ENCODE measurements around the gene PIKFYVE.
"Not testable (repeated sequence)": the region's sequence is repeated elsewhere in the genome, so short reads cannot be mapped to it uniquely, and the experiment has no call there.

Gene PIKFYVE

GRCh38 chr2:208373460-208374089, 107.5 kb downstream of the PIKFYVE start:
- Histone ChIP-seq H3K27me3 (ENCODE audit: control insufficient read depth, insufficient read depth, low read length) (no peaks in the 10 kb centered on the region), H3K9me3 (ENCODE audit: control insufficient read depth, low read length) (no peaks in the 10 kb centered on the region), H3K9ac (ENCODE audit: low read length) (no peak overlapping the region), H3K36me3 (ENCODE audit: control insufficient read depth, insufficient read depth, low read length) (no peaks in the 10 kb centered on the region), H3K4me3 (ENCODE audit: low read length) (no peak overlapping the region), H3K4me1 (ENCODE audit: control insufficient read depth, insufficient read depth, low read length) (no peaks in the 10 kb centered on the region)

- Histone ChIP-seq H3K9ac (ENCODE audit: low read length) (no peak overlapping the region), H3K4me1 (ENCODE audit: control insufficient read depth, insufficient read depth, low read length) (no peaks in the 10 kb centered on the region), H3K36me3 (ENCODE audit: control insufficient read depth, insufficient read depth, low read length) (no peaks in the 10 kb centered on the region), H3K4me3 (ENCODE audit: low read length) (no peak overlapping the region), H3K27me3 (ENCODE audit: control insufficient read depth, insufficient read depth, low read length) (no peaks in the 10 kb centered on the region), H3K9me3 (ENCODE audit: control insufficient read depth, low read length) (no peaks in the 10 kb centered on the region)
These were observed 109.5 kb downstream of the PIKFYVE start for GRCh38 chr2:208375491-208376068.

- H3K27me3 ChIP-seq (ENCODE audit: control insufficient read depth, insufficient read depth, low read length); H3K9me3 ChIP-seq (ENCODE audit: control insufficient read depth, low read length); H3K4me3 ChIP-seq (ENCODE audit: low read length); H3K36me3 ChIP-seq (ENCODE audit: control insufficient read depth, insufficient read depth, low read length); H3K4me1 ChIP-seq (ENCODE audit: control insufficient read depth, insufficient read depth, low read length); H3K9ac ChIP-seq (ENCODE audit: low read length): not testable (repeated sequence)
These were observed 111.3 kb downstream of the PIKFYVE start for GRCh38 chr2:208377344-208377860.

- Histone ChIP-seq H3K4me1 (ENCODE audit: control insufficient read depth, insufficient read depth, low read length) (no peaks in the 10 kb centered on the region), H3K27me3 (ENCODE audit: control insufficient read depth, insufficient read depth, low read length) (no peaks in the 10 kb centered on the region), H3K36me3 (ENCODE audit: control insufficient read depth, insufficient read depth, low read length) (no peaks in the 10 kb centered on the region), H3K9me3 (ENCODE audit: control insufficient read depth, low read length) (no peaks in the 10 kb centered on the region), H3K9ac (ENCODE audit: low read length) (no peak overlapping the region), H3K4me3 (ENCODE audit: low read length) (no peak overlapping the region)
These were observed 113.1 kb downstream of the PIKFYVE start for GRCh38 chr2:208379192-208379591.

GRCh38 chr2:208384637-208385036, 118.6 kb downstream of the PIKFYVE start:
- Histone ChIP-seq H3K9me3 (ENCODE audit: control insufficient read depth, low read length) (no peaks in the 10 kb centered on the region), H3K4me3 (ENCODE audit: low read length) (no peak overlapping the region), H3K36me3 (ENCODE audit: control insufficient read depth, insufficient read depth, low read length) (no peaks in the 10 kb centered on the region), H3K4me1 (ENCODE audit: control insufficient read depth, insufficient read depth, low read length) (no peaks in the 10 kb centered on the region), H3K27me3 (ENCODE audit: control insufficient read depth, insufficient read depth, low read length) (no peaks in the 10 kb centered on the region), H3K9ac (ENCODE audit: low read length) (no peak overlapping the region)

GRCh38 chr2:208386541-208386940, 120.5 kb downstream of the PIKFYVE start:
- Histone ChIP-seq H3K4me1 (ENCODE audit: control insufficient read depth, insufficient read depth, low read length) (no peaks in the 10 kb centered on the region), H3K9me3 (ENCODE audit: control insufficient read depth, low read length) (no peaks in the 10 kb centered on the region), H3K4me3 (ENCODE audit: low read length) (no peak overlapping the region), H3K36me3 (ENCODE audit: control insufficient read depth, insufficient read depth, low read length) (no peaks in the 10 kb centered on the region), H3K27me3 (ENCODE audit: control insufficient read depth, insufficient read depth, low read length) (no peaks in the 10 kb centered on the region), H3K9ac (ENCODE audit: low read length) (no peak overlapping the region)

- Histone ChIP-seq H3K27me3 (ENCODE audit: control insufficient read depth, insufficient read depth, low read length) (no peaks in the 10 kb centered on the region), H3K4me3 (ENCODE audit: low read length) (no peak overlapping the region), H3K9me3 (ENCODE audit: control insufficient read depth, low read length) (no peaks in the 10 kb centered on the region)
These were observed 123.9 kb downstream of the PIKFYVE start for GRCh38 chr2:208389940-208390339.

GRCh38 chr2:208392300-208392699, 126.2 kb downstream of the PIKFYVE start:
- no peak overlapping the region for H3K4me3 ChIP-seq (ENCODE audit: low read length)
- no peak overlapping the region for H3K9ac ChIP-seq (ENCODE audit: low read length)
- no peaks in the 10 kb centered on the region for H3K27me3 ChIP-seq (ENCODE audit: control insufficient read depth, insufficient read depth, low read length)
- H3K4me1 ChIP-seq (ENCODE audit: control insufficient read depth, insufficient read depth, low read length), result no peaks in the 10 kb centered on the region
- H3K9me3 ChIP-seq (ENCODE audit: control insufficient read depth, low read length), result no peaks in the 10 kb centered on the region
- H3K36me3 ChIP-seq (ENCODE audit: control insufficient read depth, insufficient read depth, low read length), result no peaks in the 10 kb centered on the region

More at GRCh38 chr2:208389940-208390339, 123.9 kb downstream of the PIKFYVE start:
- no peaks in the 10 kb centered on the region for H3K36me3 ChIP-seq (ENCODE audit: control insufficient read depth, insufficient read depth, low read length)
- no peak overlapping the region for H3K9ac ChIP-seq (ENCODE audit: low read length)
- H3K4me1 ChIP-seq (ENCODE audit: control insufficient read depth, insufficient read depth, low read length), result no peaks in the 10 kb centered on the region

GRCh38 chr2:208396796-208397195, 130.7 kb downstream of the PIKFYVE start:
- H3K27me3 ChIP-seq (ENCODE audit: control insufficient read depth, insufficient read depth, low read length); H3K36me3 ChIP-seq (ENCODE audit: control insufficient read depth, insufficient read depth, low read length); H3K4me1 ChIP-seq (ENCODE audit: control insufficient read depth, insufficient read depth, low read length); H3K9ac ChIP-seq (ENCODE audit: low read length); H3K9me3 ChIP-seq (ENCODE audit: control insufficient read depth, low read length); H3K4me3 ChIP-seq (ENCODE audit: low read length): not testable (repeated sequence)

- H3K36me3 ChIP-seq (ENCODE audit: control insufficient read depth, insufficient read depth, low read length), result no peaks in the 10 kb centered on the region
- H3K9ac ChIP-seq (ENCODE audit: low read length), result no peak overlapping the region
- H3K4me1 ChIP-seq (ENCODE audit: control insufficient read depth, insufficient read depth, low read length), result no peaks in the 10 kb centered on the region
- H3K9me3 ChIP-seq (ENCODE audit: control insufficient read depth, low read length), result no peaks in the 10 kb centered on the region
- no peaks in the 10 kb centered on the region for H3K27me3 ChIP-seq (ENCODE audit: control insufficient read depth, insufficient read depth, low read length)
- H3K4me3 ChIP-seq (ENCODE audit: low read length), result no peak overlapping the region
These were observed 133.1 kb downstream of the PIKFYVE start for GRCh38 chr2:208399201-208399600.

GRCh38 chr2:208406474-208407451, 140.7 kb downstream of the PIKFYVE start, which contains the start of gene PTH2R:
Gene PTH2R, plus strand, starts transcription at chr2:208406792. Its CDS starts 252 bp downstream, at chr2:208407044.
- H3K4me3 ChIP-seq (ENCODE audit: low read length), result no peak within 1 kb of the TSS
- H3K27me3 ChIP-seq (ENCODE audit: control insufficient read depth, insufficient read depth, low read length), result peaks cover 25% of the 10 kb centered on the region
- no peak within 1 kb of the TSS for H3K9ac ChIP-seq (ENCODE audit: low read length)
- peaks cover 10% of the 10 kb centered on the region for H3K4me1 ChIP-seq (ENCODE audit: control insufficient read depth, insufficient read depth, low read length)
- H3K36me3 ChIP-seq (ENCODE audit: control insufficient read depth, insufficient read depth, low read length), result no peaks in the 10 kb centered on the region
- H3K9me3 ChIP-seq (ENCODE audit: control insufficient read depth, low read length), result no peaks in the 10 kb centered on the region

- no peaks in the 10 kb centered on the region for H3K9me3 ChIP-seq (ENCODE audit: control insufficient read depth, low read length)
- H3K9ac ChIP-seq (ENCODE audit: low read length), result no peak overlapping the region
- H3K27me3 ChIP-seq (ENCODE audit: control insufficient read depth, insufficient read depth, low read length), result peaks cover 25% of the 10 kb centered on the region
- H3K4me3 ChIP-seq (ENCODE audit: low read length), result no peak overlapping the region
- H3K36me3 ChIP-seq (ENCODE audit: control insufficient read depth, insufficient read depth, low read length), result no peaks in the 10 kb centered on the region
- peaks cover 10% of the 10 kb centered on the region for H3K4me1 ChIP-seq (ENCODE audit: control insufficient read depth, insufficient read depth, low read length)
These were observed 141.6 kb downstream of the PIKFYVE start for GRCh38 chr2:208407667-208408066.
